Activated T-cell treated with anti-CD3 and anti-CD28 coated beads, Interleukin-2, amount 50 U/mL, for 48 hours (primary cell): Measurements from ENCODE around the gene GPSM3.
A peak's percentile ranks its signal among the peaks of the same experiment; 100 is the strongest.
"Not testable (repeated sequence)": the region's sequence is repeated elsewhere in the genome, so short reads cannot be mapped to it uniquely, and the experiment has no call there.

ENCODE experiments used
- DNase-seq, 2 experiments: peaks; one replicate each; pipeline ENCODE4 v3.0.0-alpha.2; 2020

Gene GPSM3

GRCh38 chr6:32192608-32193039 is at the start of gene GPSM3:
Gene GPSM3 (minus strand): TSS chr6:32192643. CDS start chr6:32192513, 130 bp downstream.
- peak; percentile 63 to 70 for DNase-seq

GRCh38 chr6:32240686-32241085 is 48.2 kb upstream of the GPSM3 start:
- DNase-seq: no peak

- DNase-seq: no peak
Observed at GRCh38 chr6:32239462-32239861, 47.0 kb upstream of the GPSM3 start.

- no peak for DNase-seq
Observed at GRCh38 chr6:32234934-32235333, 42.5 kb upstream of the GPSM3 start.

GRCh38 chr6:32226434-32226833 is 34.0 kb upstream of the GPSM3 start:
- no peak for DNase-seq

GRCh38 chr6:32224696-32225095 is 32.3 kb upstream of the GPSM3 start:
- DNase-seq: no peak

- DNase-seq: no peak
Observed at GRCh38 chr6:32223258-32224235, 31.1 kb upstream of the GPSM3 start, which contains the start of gene NOTCH4. Gene NOTCH4 (minus strand): TSS chr6:32224067. CDS start chr6:32223928, 139 bp downstream.

GRCh38 chr6:32222333-32223230 is 30.1 kb upstream of the GPSM3 start:
- DNase-seq: no peak

- DNase-seq: no peak
Observed at GRCh38 chr6:32220021-32220420, 27.6 kb upstream of the GPSM3 start.

- no peak for DNase-seq
Observed at GRCh38 chr6:32218167-32218566, 25.7 kb upstream of the GPSM3 start.

- DNase-seq: no peak
Observed at GRCh38 chr6:32216998-32217397, 24.6 kb upstream of the GPSM3 start.

GRCh38 chr6:32216285-32216684 is 23.8 kb upstream of the GPSM3 start:
- DNase-seq: no peak

- DNase-seq: no peak
Observed at GRCh38 chr6:32215617-32216016, 23.2 kb upstream of the GPSM3 start.

- DNase-seq: no peak
Observed at GRCh38 chr6:32214126-32214525, 21.7 kb upstream of the GPSM3 start.

GRCh38 chr6:32213649-32214048 is 21.2 kb upstream of the GPSM3 start:
- DNase-seq: no peak

- no peak for DNase-seq
Observed at GRCh38 chr6:32212076-32212760, 19.8 kb upstream of the GPSM3 start.

GRCh38 chr6:32211432-32211831 is 19.0 kb upstream of the GPSM3 start:
- DNase-seq: not testable (repeated sequence)

GRCh38 chr6:32210191-32210601 is 17.8 kb upstream of the GPSM3 start:
- DNase-seq: no peak

GRCh38 chr6:32208996-32209395 is 16.6 kb upstream of the GPSM3 start:
- DNase-seq: no peak

- no peak for DNase-seq
Observed at GRCh38 chr6:32204268-32204715, 11.8 kb upstream of the GPSM3 start.

GRCh38 chr6:32203426-32204267 is 11.2 kb upstream of the GPSM3 start:
- no peak for DNase-seq

- DNase-seq: no peak
Observed at GRCh38 chr6:32202186-32202585, 9.7 kb upstream of the GPSM3 start.
